Body of pancreas (tissue), 4 donors: ENCODE data around the gene SLC38A3.

Source experiments
- CTCF ChIP-seq, 7 experiments: fragments of 450-650 bp in 4 of 7; fragments of 200-600 bp in 3 of 7; sonication (generic) in 3 of 7; IDR thresholded peaks; one replicate each; pipeline ENCODE4 v1.5.1; 2016 to 2019; ENCODE audit warnings: antibody characterized with exemption in 7 of 7
- POLR2A ChIP-seq, 3 donors: fragments of 450-650 bp; IDR thresholded peaks; one replicate each; pipeline ENCODE4 v1.6.1; 2016; ENCODE audit warnings: antibody characterized with exemption in 3 of 3, mild to moderate bottlenecking in 2 of 3

GRCh38 chr3:50239649-50240048 is 34.6 kb downstream of the SLC38A3 start:
- TF ChIP-seq POLR2A (IDR thresholded peaks at IDR 0.05) (no peak), CTCF (IDR thresholded peaks at IDR 0.05) (no peak)
